ENCODE results near the gene ZFP82. TPM values are rescaled to one million over a fixed set of nuclear protein-coding genes. Genes with fewer than 3 reads are reported as not detected.

Gene ZFP82
- polyA plus RNA-seq, 1 donor from 2014 or later: 19.7 TPM

DNA sequence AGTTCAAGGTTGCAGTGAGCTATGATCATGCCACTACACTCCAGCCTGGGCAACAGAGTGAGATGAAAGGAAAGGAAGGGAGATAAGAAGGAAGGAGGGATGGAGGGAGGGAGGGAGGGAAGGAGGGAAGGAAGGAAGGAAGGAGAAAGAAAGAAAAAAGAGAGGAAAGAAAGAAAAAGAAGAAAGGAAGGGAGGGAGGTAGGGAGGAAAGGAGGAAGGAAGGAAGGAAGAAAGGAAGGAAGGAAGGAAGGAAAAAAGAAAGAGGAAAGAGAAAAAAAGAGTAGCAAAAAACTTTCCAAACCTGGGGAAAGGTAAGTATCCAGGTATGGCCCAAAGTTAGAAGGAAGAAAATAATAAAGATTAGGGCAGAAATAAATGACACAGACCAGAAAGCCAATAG, 46.6 kb downstream of the ZFP82 start:
- Histone ChIP-seq H3F3A (ENCODE audit: insufficient read depth, low read length, poor library complexity, severe bottlenecking) (no peaks in the 10 kb centered on the region), H3K9me2 (ENCODE audit: insufficient read depth, low read length) (no peaks in the 10 kb centered on the region), H3K9ac (ENCODE audit: low read length) (no peak overlapping the region), H3K27me3 (ENCODE audit: insufficient read depth, low read depth, low read length) (no peaks in the 10 kb centered on the region), H3K79me2 (replicated peaks; ENCODE audit: insufficient read depth, low read length) (peaks cover 61% of the 10 kb centered on the region), H2AFZ (ENCODE audit: low read depth, low read length) (no peak overlapping the region), H3K27ac (ENCODE audit: low read length) (no peak overlapping the region), H4K20me1 (ENCODE audit: insufficient read depth) (no peaks in the 10 kb centered on the region), H3K4me3 (ENCODE audit: low read length) (no peak overlapping the region), H3K4me2 (ENCODE audit: low read length) (no peak overlapping the region), H3K36me3 (ENCODE audit: insufficient read depth, low read length) (peaks cover 4% of the 10 kb centered on the region), H3K9me3 (ENCODE audit: low read length) (peaks cover 10% of the 10 kb centered on the region)
- no peak for TF ChIP-seq EZH2 (IDR thresholded peaks at IDR 0.05; ENCODE audit: borderline replicate concordance, insufficient read depth, low read length, poor library complexity, severe bottlenecking)
- TF ChIP-seq POLR2AphosphoS5 (IDR thresholded peaks at IDR 0.05): no peak
- no peak for TF ChIP-seq EP300 (conservative IDR thresholded peaks at IDR 0.05; ENCODE audit: poor library complexity, severe bottlenecking)
- TF ChIP-seq TAF1 (IDR thresholded peaks at IDR 0.05; ENCODE audit: low read depth): no peak
- no peak for TF ChIP-seq MXI1 (conservative IDR thresholded peaks at IDR 0.05; ENCODE audit: poor library complexity, severe bottlenecking)
- TF ChIP-seq RAD21 (conservative IDR thresholded peaks at IDR 0.05): no peak
- no peak for TF ChIP-seq CTCF (IDR thresholded peaks at IDR 0.05; ENCODE audit: poor library complexity, severe bottlenecking)
- no peak for TF ChIP-seq SMC3 (conservative IDR thresholded peaks at IDR 0.05; ENCODE audit: poor library complexity)
- TF ChIP-seq, protein P1, sequence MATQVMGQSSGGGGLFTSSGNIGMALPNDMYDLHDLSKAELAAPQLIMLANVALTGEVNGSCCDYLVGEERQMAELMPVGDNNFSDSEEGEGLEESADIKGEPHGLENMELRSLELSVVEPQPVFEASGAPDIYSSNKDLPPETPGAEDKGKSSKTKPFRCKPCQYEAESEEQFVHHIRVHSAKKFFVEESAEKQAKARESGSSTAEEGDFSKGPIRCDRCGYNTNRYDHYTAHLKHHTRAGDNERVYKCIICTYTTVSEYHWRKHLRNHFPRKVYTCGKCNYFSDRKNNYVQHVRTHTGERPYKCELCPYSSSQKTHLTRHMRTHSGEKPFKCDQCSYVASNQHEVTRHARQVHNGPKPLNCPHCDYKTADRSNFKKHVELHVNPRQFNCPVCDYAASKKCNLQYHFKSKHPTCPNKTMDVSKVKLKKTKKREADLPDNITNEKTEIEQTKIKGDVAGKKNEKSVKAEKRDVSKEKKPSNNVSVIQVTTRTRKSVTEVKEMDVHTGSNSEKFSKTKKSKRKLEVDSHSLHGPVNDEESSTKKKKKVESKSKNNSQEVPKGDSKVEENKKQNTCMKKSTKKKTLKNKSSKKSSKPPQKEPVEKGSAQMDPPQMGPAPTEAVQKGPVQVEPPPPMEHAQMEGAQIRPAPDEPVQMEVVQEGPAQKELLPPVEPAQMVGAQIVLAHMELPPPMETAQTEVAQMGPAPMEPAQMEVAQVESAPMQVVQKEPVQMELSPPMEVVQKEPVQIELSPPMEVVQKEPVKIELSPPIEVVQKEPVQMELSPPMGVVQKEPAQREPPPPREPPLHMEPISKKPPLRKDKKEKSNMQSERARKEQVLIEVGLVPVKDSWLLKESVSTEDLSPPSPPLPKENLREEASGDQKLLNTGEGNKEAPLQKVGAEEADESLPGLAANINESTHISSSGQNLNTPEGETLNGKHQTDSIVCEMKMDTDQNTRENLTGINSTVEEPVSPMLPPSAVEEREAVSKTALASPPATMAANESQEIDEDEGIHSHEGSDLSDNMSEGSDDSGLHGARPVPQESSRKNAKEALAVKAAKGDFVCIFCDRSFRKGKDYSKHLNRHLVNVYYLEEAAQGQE (IDR thresholded peaks at IDR 0.05; ENCODE audit: borderline replicate concordance): no peak

DNA sequence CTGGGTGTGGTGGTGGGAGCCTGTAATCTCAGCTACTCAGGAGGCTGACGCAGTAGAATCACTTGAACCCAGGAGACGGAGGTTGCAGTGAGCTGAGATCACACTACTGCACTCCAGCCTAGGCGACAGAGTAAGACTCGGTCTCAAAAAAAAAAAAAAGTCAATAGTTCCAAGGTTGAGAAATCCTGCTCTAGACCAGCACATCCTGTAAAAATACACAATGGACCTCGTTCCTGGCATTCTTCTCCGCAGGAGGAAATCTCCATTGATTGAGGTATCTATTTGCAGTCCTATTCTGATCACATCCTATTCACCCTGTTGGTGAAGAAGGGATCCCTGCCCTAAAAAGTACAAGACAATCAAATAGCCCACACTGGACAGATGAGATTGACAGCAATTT, 54.6 kb downstream of the ZFP82 start:
- H3K36me3 ChIP-seq (ENCODE audit: insufficient read depth, low read length): peaks cover 18% of the 10 kb centered on the region
- H3K27ac ChIP-seq (ENCODE audit: low read length): no peak overlapping the region
- H3K27me3 ChIP-seq (ENCODE audit: insufficient read depth, low read depth, low read length): no peaks in the 10 kb centered on the region
- H3K9me2 ChIP-seq (ENCODE audit: insufficient read depth, low read length): no peaks in the 10 kb centered on the region
- H3K4me2 ChIP-seq (ENCODE audit: low read length): no peak overlapping the region
- no peaks in the 10 kb centered on the region for H4K20me1 ChIP-seq (ENCODE audit: insufficient read depth)
- TF ChIP-seq EP300 (conservative IDR thresholded peaks at IDR 0.05; ENCODE audit: poor library complexity, severe bottlenecking): no peak
- TF ChIP-seq MXI1 (conservative IDR thresholded peaks at IDR 0.05; ENCODE audit: poor library complexity, severe bottlenecking): no peak
- no peak for TF ChIP-seq SMC3 (conservative IDR thresholded peaks at IDR 0.05; ENCODE audit: poor library complexity)
- no peak for TF ChIP-seq CTCF (IDR thresholded peaks at IDR 0.05; ENCODE audit: poor library complexity, severe bottlenecking)
- no peak for TF ChIP-seq POLR2AphosphoS5 (IDR thresholded peaks at IDR 0.05)
- TF ChIP-seq TAF1 (IDR thresholded peaks at IDR 0.05; ENCODE audit: low read depth): no peak
- TF ChIP-seq RAD21 (conservative IDR thresholded peaks at IDR 0.05): no peak
- no peak for TF ChIP-seq EZH2 (IDR thresholded peaks at IDR 0.05; ENCODE audit: borderline replicate concordance, insufficient read depth, low read length, poor library complexity, severe bottlenecking)
- TF ChIP-seq, protein P1 (IDR thresholded peaks at IDR 0.05; ENCODE audit: borderline replicate concordance): no peak
- H3K79me2 ChIP-seq (replicated peaks; ENCODE audit: insufficient read depth, low read length): no peaks in the 10 kb centered on the region
- H3F3A ChIP-seq (ENCODE audit: insufficient read depth, low read length, poor library complexity, severe bottlenecking): no peaks in the 10 kb centered on the region
- H3K9ac ChIP-seq (ENCODE audit: low read length): no peak overlapping the region
- H3K4me3 ChIP-seq (ENCODE audit: low read length): no peak overlapping the region
- H3K9me3 ChIP-seq (ENCODE audit: low read length): no peaks in the 10 kb centered on the region
- H2AFZ ChIP-seq (ENCODE audit: low read depth, low read length): no peak overlapping the region

Data from neural cell (in vitro differentiated cells).